AG04449 (cell line): ENCODE results near the gene SNAP47.

Source experiments
- CTCF ChIA-PET: fragments of 350-600 bp; formaldehyde crosslinking; extraction: SDS; loops from one replicate; lab custom pipeline; 2021; ENCODE audit warnings: antibody characterized with exemption; lab: Yijun Ruan, JAX
- POLR2A ChIA-PET: fragments of 400-600, 350-600 bp; formaldehyde crosslinking; extraction: SDS; loops from one replicate; lab custom pipeline; 2020; ENCODE audit warnings: antibody characterized with exemption, inconsistent platforms; lab: Yijun Ruan, JAX
- DNase-seq: peaks from one replicate; pipeline ENCODE4 v3.0.0-alpha.2; 2010; ENCODE audit warnings: low read depth, low spot score
- H3K4me3 ChIP-seq: 2 replicates; pipeline ENCODE4 v1.5.1; 2011; ENCODE audit warnings: low read depth, mild to moderate bottlenecking, control low read depth, low read length
- CTCF ChIP-seq: IDR thresholded peaks from one replicate; pipeline ENCODE4 v1.5.1; 2011; ENCODE audit warnings: mild to moderate bottlenecking, moderate library complexity, low read length, control low read depth, inconsistent platforms; ENCODE audit not compliant: insufficient read depth; ENCODE audit errors: missing control alignments

The SNAP47 gene

GRCh38 chr1:227798078-227798802 is 63.0 kb downstream of the SNAP47 start:
- DNase-seq: no peak
- no peak for TF ChIP-seq CTCF
- CTCF ChIA-PET: no interaction called here
- POLR2A ChIA-PET: no interaction called here
- H3K4me3 ChIP-seq: no peak overlapping the region

- no peak for TF ChIP-seq CTCF
- no peak overlapping the region for H3K4me3 ChIP-seq
- no peak for DNase-seq
- CTCF ChIA-PET: no interaction called here
- POLR2A ChIA-PET: no interaction called here
Observed at GRCh38 chr1:227799756-227800155, 64.5 kb downstream of the SNAP47 start.

- TF ChIP-seq CTCF: no peak
- CTCF ChIA-PET: interaction anchor here (2.1 kb wide), 1 partner anchor 10 kb away, joined by 5 read pairs; no protein-coding TSS in a partner anchor
- no peak overlapping the region for H3K4me3 ChIP-seq
- no peak for DNase-seq
- POLR2A ChIA-PET: no interaction called here
Observed at GRCh38 chr1:227803933-227804332, 68.7 kb downstream of the SNAP47 start.

DNA sequence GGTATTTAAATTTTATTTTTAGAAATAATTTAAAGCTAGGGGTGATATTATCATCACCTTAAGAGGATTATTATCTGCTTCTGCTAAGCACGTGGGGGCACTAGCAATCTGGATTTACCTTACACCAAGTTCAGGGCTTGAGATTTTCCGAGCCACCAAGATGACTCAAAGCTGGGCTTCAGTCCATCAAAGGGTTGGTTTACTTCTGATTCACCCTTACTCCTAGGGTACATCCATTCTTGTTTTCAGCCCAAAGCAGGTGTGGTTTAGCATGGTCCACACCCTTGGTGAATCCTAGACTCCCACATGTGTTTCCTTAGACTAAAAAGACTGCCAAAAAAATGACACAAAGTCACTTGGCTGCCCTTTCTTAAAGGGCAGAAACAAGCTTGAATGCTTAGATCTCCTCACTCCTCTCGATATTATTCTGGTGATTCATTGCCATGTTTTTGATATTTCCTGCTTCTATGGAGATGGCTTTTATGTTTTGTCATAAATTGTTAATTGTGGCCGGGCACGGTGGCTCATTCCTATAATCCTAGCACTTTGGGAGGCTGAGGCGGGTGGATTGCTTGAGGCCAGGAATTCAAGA is 70.5 kb downstream of the SNAP47 start:
- peak; percentile 40 for DNase-seq
- no peak for TF ChIP-seq CTCF

GRCh38 chr1:227808566-227808965 is 73.3 kb downstream of the SNAP47 start:
- H3K4me3 ChIP-seq: no peak overlapping the region
- no peak for DNase-seq
- CTCF ChIA-PET: interaction anchor here (1.3 kb wide), 1 partner anchor 145 kb away, joined by 6 read pairs; no protein-coding TSS in a partner anchor
- POLR2A ChIA-PET: no interaction called here
- TF ChIP-seq CTCF: no peak

More for the DNA sequence above, 70.5 kb downstream of the SNAP47 start:
- H3K4me3 ChIP-seq: no peak overlapping the region
- POLR2A ChIA-PET: interaction anchor here (0.6 to 1.7 kb wide), 2 partner anchors 10 to 12 kb away, joined by 3 to 15 read pairs; no protein-coding TSS in a partner anchor
- CTCF ChIA-PET: no interaction called here

GRCh38 chr1:227809026-227809425 is 73.8 kb downstream of the SNAP47 start:
- no peak for TF ChIP-seq CTCF
- no peak for DNase-seq
- H3K4me3 ChIP-seq: no peak overlapping the region
- CTCF ChIA-PET: no interaction called here
- POLR2A ChIA-PET: no interaction called here
